Stimulated activated naive CD8-positive, alpha-beta T cell treated with anti-CD3 and anti-CD28 coated beads, Interleukin-15, amount 100 ng/mL, for 72 hours (primary cell): Measurements from ENCODE around the gene OR51F2.
"Not testable (repeated sequence)": the region's sequence is repeated elsewhere in the genome, so short reads cannot be mapped to it uniquely, and the experiment has no call there.

Source experiments
- ATAC-seq: fragments of 150-1000 bp; cut with Tn5 transposase; 2 replicates; pipeline ENCODE4 v1.10.0; 2021; ENCODE audit warnings: mild to moderate bottlenecking, moderate library complexity
- DNase-seq, 2 donors: peaks; one replicate each; pipeline ENCODE4 v3.0.0; 2021 to 2022
- H3K27ac Mint-ChIP-seq, 2 donors: one replicate each; pipeline ENCODE4 v1.8.0; 2022; ENCODE audit warnings: mild to moderate bottlenecking in 2 of 2, mixed read lengths in 2 of 2, moderate library complexity in 2 of 2
- H3K27me3 Mint-ChIP-seq: one replicate; pipeline ENCODE4 v1.8.0; 2022; ENCODE audit warnings: mixed read lengths
- H3K4me1 Mint-ChIP-seq: one replicate; pipeline ENCODE4 v1.8.0; 2022; ENCODE audit warnings: mild to moderate bottlenecking, mixed read lengths
- H3K4me3 Mint-ChIP-seq, 2 donors: one replicate each; pipeline ENCODE4 v1.8.0; 2022; ENCODE audit warnings: mild to moderate bottlenecking in 2 of 2, mixed read lengths in 2 of 2, moderate library complexity in 1 of 2
- H3K9me3 Mint-ChIP-seq, 2 donors: one replicate each; pipeline ENCODE4 v1.8.0; 2022; ENCODE audit warnings: mixed read lengths in 2 of 2

The OR51F2 gene

GRCh38 chr11:4821021-4821420 is at the start of gene OR51F2:
OR51F2 (plus strand) TSS chr11:4821321; CDS start chr11:4821422, 101 bp downstream.
- Mint-ChIP-seq H3K4me3 (no peak within 1 kb of the TSS), H3K27ac (no peak within 1 kb of the TSS), H3K9me3 (no peaks in the 10 kb centered on the region), H3K4me1 (no peaks in the 10 kb centered on the region), H3K27me3 (peaks cover 17% of the 10 kb centered on the region)
- DNase-seq (no peak), ATAC-seq (no peak)

DNA sequence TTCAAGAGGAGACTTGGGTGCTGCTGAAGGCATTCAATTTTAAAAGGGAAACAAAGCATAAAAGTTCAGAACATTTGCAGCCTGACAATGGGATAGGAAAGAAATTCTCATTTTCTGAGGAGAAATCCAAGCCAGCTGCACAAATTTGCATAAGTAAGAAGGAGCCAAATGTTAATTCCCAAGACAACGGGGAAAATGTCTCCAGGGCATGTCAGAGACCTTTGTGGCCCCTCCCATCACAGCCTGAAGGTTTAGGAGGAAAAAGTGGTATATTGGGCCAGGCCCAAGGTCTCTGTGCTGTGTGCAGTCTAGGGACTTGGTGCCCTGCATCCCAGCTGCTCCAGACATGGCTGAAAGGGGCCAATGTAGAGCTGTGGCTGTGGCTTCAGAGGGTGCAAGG is 38.7 kb upstream of the OR51F2 start:
- no peak overlapping the region for H3K27ac Mint-ChIP-seq
- H3K27me3 Mint-ChIP-seq, result peaks cover 9% of the 10 kb centered on the region
- no peak overlapping the region for H3K4me3 Mint-ChIP-seq
- ATAC-seq (no peak), DNase-seq (no peak)
- no peaks in the 10 kb centered on the region for H3K4me1 Mint-ChIP-seq
- peaks cover 13 to 15% of the 10 kb centered on the region in 2 donors for H3K9me3 Mint-ChIP-seq

DNA sequence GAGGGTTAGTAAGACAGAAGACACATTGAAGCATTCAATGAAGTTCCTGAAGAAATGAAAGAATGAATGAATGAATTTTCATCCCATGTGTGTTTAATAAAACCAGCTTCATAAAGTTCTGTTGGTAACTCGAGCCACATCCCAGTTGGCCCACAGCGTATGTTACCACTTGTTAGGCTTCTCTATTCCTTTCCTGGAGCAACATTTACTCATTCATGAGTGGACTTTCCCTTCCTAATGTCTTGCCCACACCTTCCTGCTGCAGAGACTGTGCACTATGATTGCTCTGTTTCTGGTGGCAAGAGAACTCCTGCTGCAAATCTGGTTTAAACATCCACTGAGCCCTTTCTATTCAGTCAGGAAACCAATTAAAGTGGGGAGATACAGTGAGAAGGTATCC is 23.9 kb upstream of the OR51F2 start:
- no peaks in the 10 kb centered on the region for H3K9me3 Mint-ChIP-seq
- no peaks in the 10 kb centered on the region for H3K4me1 Mint-ChIP-seq

GRCh38 chr11:4798427-4799183 is 22.5 kb upstream of the OR51F2 start:
- H3K27ac Mint-ChIP-seq, result no peak overlapping the region
- no peaks in the 10 kb centered on the region for H3K9me3 Mint-ChIP-seq
- no peak overlapping the region for H3K4me3 Mint-ChIP-seq
- no peaks in the 10 kb centered on the region for H3K4me1 Mint-ChIP-seq
- H3K27me3 Mint-ChIP-seq, result peaks cover 5% of the 10 kb centered on the region
- no peak for DNase-seq
- ATAC-seq, result no peak

More for the DNA sequence above, 23.9 kb upstream of the OR51F2 start:
- H3K27ac Mint-ChIP-seq, result no peak overlapping the region
- H3K4me3 Mint-ChIP-seq, result no peak overlapping the region
- ATAC-seq, result no peak
- no peaks in the 10 kb centered on the region for H3K27me3 Mint-ChIP-seq
- no peak for DNase-seq

- not testable (repeated sequence) for DNase-seq, H3K4me3 Mint-ChIP-seq, H3K9me3 Mint-ChIP-seq, H3K4me1 Mint-ChIP-seq, ATAC-seq, H3K27ac Mint-ChIP-seq
- H3K27me3 Mint-ChIP-seq, result peaks cover 10% of the 10 kb centered on the region
These were observed 19.8 kb upstream of the OR51F2 start for GRCh38 chr11:4801316-4801715.

- Mint-ChIP-seq H3K4me3 (no peak within 1 kb of the TSS), H3K27ac (no peak within 1 kb of the TSS), H3K9me3 (no peaks in the 10 kb centered on the region), H3K27me3 (peaks cover 10% of the 10 kb centered on the region), H3K4me1 (no peaks in the 10 kb centered on the region)
- DNase-seq (no peak), ATAC-seq (no peak)
These were observed 16.8 kb upstream of the OR51F2 start, which contains the start of gene OR52R1 for GRCh38 chr11:4804280-4804679. OR52R1 (minus strand) TSS chr11:4804380; CDS start chr11:4804380, 0 bp downstream.

- peaks cover 7% of the 10 kb centered on the region for H3K27me3 Mint-ChIP-seq
These were observed 12.6 kb upstream of the OR51F2 start for GRCh38 chr11:4808476-4808875.

GRCh38 chr11:4809246-4809645 is 11.9 kb upstream of the OR51F2 start:
- Mint-ChIP-seq H3K27me3 (no peaks in the 10 kb centered on the region), H3K4me1 (no peaks in the 10 kb centered on the region), H3K9me3 (no peaks in the 10 kb centered on the region), H3K4me3 (no peak overlapping the region), H3K27ac (no peak overlapping the region)
- no peak for ATAC-seq
- no peak for DNase-seq

More at GRCh38 chr11:4808476-4808875, 12.6 kb upstream of the OR51F2 start:
- DNase-seq, result no peak
- no peak overlapping the region for H3K4me3 Mint-ChIP-seq
- H3K27ac Mint-ChIP-seq, result no peak overlapping the region
- H3K9me3 Mint-ChIP-seq, result no peaks in the 10 kb centered on the region
- no peaks in the 10 kb centered on the region for H3K4me1 Mint-ChIP-seq
- no peak for ATAC-seq

DNA sequence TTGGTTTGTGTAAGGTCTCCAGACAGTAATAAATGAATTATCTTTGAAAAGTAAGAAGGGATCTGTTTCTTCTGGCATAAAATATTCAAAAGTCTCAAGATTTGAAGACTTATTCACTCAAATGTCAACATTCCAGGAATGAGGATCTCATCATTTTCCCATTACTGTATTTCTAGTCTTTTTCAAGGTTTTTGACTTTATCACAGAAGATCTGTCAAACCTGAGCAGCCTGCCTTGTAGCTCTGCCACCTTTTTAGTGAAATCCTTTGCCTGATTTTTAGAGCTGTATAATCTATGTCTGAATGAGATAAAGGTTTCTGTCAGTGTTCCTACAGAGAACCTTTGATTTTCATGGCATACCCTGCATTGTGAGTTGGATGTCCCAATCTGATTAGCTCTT is 4.0 kb downstream of the OR51F2 start:
- DNase-seq (no peak), ATAC-seq (no peak)
- Mint-ChIP-seq H3K9me3 (no peaks in the 10 kb centered on the region), H3K27me3 (peaks cover 17% of the 10 kb centered on the region), H3K4me1 (no peaks in the 10 kb centered on the region), H3K4me3 (no peak overlapping the region), H3K27ac (no peak overlapping the region)

DNA sequence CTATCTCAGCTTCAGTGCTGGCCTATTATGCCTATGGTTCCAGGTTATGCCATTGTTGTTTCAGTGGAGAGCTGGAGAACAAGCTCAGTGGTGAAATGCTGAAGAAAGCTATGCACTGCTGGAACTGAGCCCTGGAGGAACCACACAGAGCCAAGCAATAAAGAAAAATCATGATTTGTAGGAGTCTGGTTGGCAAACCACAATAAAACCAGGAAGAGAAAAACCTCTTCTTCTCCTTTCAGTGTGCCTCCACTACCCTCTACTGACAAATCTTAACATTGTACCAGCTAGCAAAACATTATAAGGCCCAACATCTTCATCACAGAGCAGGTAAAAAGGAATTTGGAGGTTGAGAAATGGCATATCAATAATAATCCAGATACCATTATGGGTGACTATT is 5.3 kb downstream of the OR51F2 start:
- DNase-seq (no peak), ATAC-seq (no peak)
- no peak overlapping the region for H3K4me3 Mint-ChIP-seq
- H3K27me3 Mint-ChIP-seq, result peaks cover 17% of the 10 kb centered on the region
- no peaks in the 10 kb centered on the region for H3K9me3 Mint-ChIP-seq
- H3K27ac Mint-ChIP-seq, result no peak overlapping the region
- no peaks in the 10 kb centered on the region for H3K4me1 Mint-ChIP-seq

GRCh38 chr11:4830346-4830745 is 9.2 kb downstream of the OR51F2 start:
- Mint-ChIP-seq H3K27me3 (peaks cover 19% of the 10 kb centered on the region), H3K4me3 (no peak overlapping the region), H3K4me1 (no peaks in the 10 kb centered on the region), H3K27ac (no peak overlapping the region), H3K9me3 (no peaks in the 10 kb centered on the region)
- no peak for ATAC-seq
- DNase-seq, result no peak

GRCh38 chr11:4830909-4831308 is 9.8 kb downstream of the OR51F2 start:
- Mint-ChIP-seq H3K9me3 (no peaks in the 10 kb centered on the region), H3K4me1 (no peaks in the 10 kb centered on the region), H3K4me3 (no peak overlapping the region), H3K27me3 (peaks cover 19% of the 10 kb centered on the region), H3K27ac (peak overlapping the region in 1 of 2 donors; percentile 1)
- no peak for DNase-seq
- no peak for ATAC-seq

GRCh38 chr11:4839851-4840549 is 18.9 kb downstream of the OR51F2 start:
- DNase-seq (no peak), ATAC-seq (no peak)
- H3K9me3 Mint-ChIP-seq, result no peaks in the 10 kb centered on the region
- no peak overlapping the region for H3K4me3 Mint-ChIP-seq
- no peaks in the 10 kb centered on the region for H3K4me1 Mint-ChIP-seq
- H3K27ac Mint-ChIP-seq, result no peak overlapping the region
- no peaks in the 10 kb centered on the region for H3K27me3 Mint-ChIP-seq

DNA sequence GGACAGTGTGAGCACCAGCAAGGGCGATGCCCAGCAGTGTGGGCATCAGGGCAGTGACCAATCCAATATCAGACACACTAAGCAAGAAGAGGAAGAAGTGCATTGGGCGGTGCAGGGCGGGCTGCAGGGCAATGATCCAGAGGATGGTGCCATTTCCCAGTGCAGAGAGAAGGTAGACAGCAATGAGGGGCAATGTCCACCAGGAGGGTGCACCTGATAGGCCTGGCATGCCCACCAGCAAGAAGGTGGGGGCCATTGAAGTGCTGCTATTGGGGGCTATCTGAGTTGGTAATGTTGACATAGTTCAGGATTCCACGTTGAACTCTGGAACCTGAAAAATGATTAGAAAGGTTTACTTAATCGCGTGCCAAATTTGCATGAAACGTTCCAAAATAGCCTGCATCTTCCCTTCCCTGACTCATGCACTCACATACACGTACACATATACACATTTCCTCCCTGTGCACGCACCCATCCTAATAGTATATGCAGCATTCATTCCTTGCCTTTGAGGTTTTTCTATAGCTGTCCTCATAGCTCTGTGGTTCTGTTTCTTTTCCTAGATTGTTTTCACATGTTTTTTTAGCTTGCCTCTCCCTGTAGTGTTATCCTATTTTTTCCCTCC is 27.9 kb downstream of the OR51F2 start, which contains the start of gene OR51S1:
Gene OR51S1 (minus strand): TSS at position 301 of the 625 bp plus-strand sequence. CDS start 0 bp downstream, at position 301.
- H3K27me3 Mint-ChIP-seq, result peaks cover 11% of the 10 kb centered on the region
- no peak within 1 kb of the TSS for H3K27ac Mint-ChIP-seq
- ATAC-seq (no peak), DNase-seq (no peak)
- H3K4me1 Mint-ChIP-seq, result no peaks in the 10 kb centered on the region
- peaks cover 0 to 7% of the 10 kb centered on the region in 2 donors for H3K9me3 Mint-ChIP-seq
- no peak within 1 kb of the TSS for H3K4me3 Mint-ChIP-seq

- Mint-ChIP-seq H3K4me3 (no peak overlapping the region), H3K4me1 (no peaks in the 10 kb centered on the region), H3K9me3 (peaks cover 0 to 13% of the 10 kb centered on the region in 2 donors), H3K27me3 (peaks cover 11% of the 10 kb centered on the region), H3K27ac (no peak overlapping the region)
- DNase-seq (no peak), ATAC-seq (no peak)
These were observed 29.9 kb downstream of the OR51F2 start for GRCh38 chr11:4851033-4851432.

- not testable (repeated sequence) for H3K9me3 Mint-ChIP-seq, ATAC-seq, H3K27me3 Mint-ChIP-seq, DNase-seq, H3K4me1 Mint-ChIP-seq, H3K4me3 Mint-ChIP-seq
- H3K27ac Mint-ChIP-seq, result peak overlapping the region in 1 of 2 donors; percentile 48
These were observed 33.2 kb downstream of the OR51F2 start for GRCh38 chr11:4854286-4854685.
